Activated T-cell treated with anti-CD3 and anti-CD28 coated beads, Interleukin-2, amount 50 U/mL, for 24 hours (primary cell): Measurements from ENCODE around the gene SCUBE2.
"Not testable (repeated sequence)": the region's sequence is repeated elsewhere in the genome, so short reads cannot be mapped to it uniquely, and the experiment has no call there.

ENCODE experiments used
- DNase-seq: peaks from one replicate; pipeline ENCODE4 v3.0.0-alpha.2; 2020
- H3K27ac Mint-ChIP-seq: 2 replicates; pipeline ENCODE4 v1.8.0; 2020; ENCODE audit warnings: mild to moderate bottlenecking, mixed read lengths
- H3K27me3 Mint-ChIP-seq: 2 replicates; pipeline ENCODE4 v1.8.0; 2020; ENCODE audit warnings: mixed read lengths
- H3K36me3 Mint-ChIP-seq: 2 replicates; pipeline ENCODE4 v1.8.0; 2020; ENCODE audit warnings: low read depth, mixed read lengths
- H3K4me1 Mint-ChIP-seq: 2 replicates; pipeline ENCODE4 v1.8.0; 2020; ENCODE audit warnings: low read depth, mixed read lengths
- H3K4me3 Mint-ChIP-seq: 2 replicates; pipeline ENCODE4 v1.8.0; 2020; ENCODE audit warnings: mild to moderate bottlenecking, moderate library complexity, mixed read lengths
- H3K9me3 Mint-ChIP-seq: 2 replicates; pipeline ENCODE4 v1.8.0; 2020; ENCODE audit warnings: mixed read lengths

Gene SCUBE2

DNA sequence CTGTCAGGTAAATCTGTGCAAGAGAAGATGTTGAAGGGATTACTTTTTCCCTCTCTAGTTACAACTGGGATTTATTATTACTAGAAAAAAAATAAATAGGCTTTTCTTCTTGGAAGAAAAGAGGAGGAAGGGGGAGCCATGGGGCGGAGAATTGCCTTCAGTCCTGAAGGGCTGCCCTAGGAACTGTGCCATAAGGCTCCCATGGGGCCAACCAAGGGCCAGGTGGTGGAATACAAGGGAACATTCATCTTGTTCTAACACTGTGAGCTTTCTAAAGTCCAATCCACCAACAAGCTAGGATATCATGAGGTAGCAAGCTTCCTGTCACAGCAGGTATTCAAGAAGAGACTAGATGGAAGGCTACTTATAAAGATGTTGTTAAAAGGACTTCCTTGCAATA is 62.8 kb downstream of the SCUBE2 start:
- H3K27me3 Mint-ChIP-seq, result peaks cover 5% of the 10 kb centered on the region
- no peaks in the 10 kb centered on the region for H3K4me1 Mint-ChIP-seq
- H3K36me3 Mint-ChIP-seq, result no peaks in the 10 kb centered on the region
- no peak overlapping the region for H3K27ac Mint-ChIP-seq
- no peak for DNase-seq
- no peak overlapping the region for H3K4me3 Mint-ChIP-seq
- H3K9me3 Mint-ChIP-seq, result no peaks in the 10 kb centered on the region

DNA sequence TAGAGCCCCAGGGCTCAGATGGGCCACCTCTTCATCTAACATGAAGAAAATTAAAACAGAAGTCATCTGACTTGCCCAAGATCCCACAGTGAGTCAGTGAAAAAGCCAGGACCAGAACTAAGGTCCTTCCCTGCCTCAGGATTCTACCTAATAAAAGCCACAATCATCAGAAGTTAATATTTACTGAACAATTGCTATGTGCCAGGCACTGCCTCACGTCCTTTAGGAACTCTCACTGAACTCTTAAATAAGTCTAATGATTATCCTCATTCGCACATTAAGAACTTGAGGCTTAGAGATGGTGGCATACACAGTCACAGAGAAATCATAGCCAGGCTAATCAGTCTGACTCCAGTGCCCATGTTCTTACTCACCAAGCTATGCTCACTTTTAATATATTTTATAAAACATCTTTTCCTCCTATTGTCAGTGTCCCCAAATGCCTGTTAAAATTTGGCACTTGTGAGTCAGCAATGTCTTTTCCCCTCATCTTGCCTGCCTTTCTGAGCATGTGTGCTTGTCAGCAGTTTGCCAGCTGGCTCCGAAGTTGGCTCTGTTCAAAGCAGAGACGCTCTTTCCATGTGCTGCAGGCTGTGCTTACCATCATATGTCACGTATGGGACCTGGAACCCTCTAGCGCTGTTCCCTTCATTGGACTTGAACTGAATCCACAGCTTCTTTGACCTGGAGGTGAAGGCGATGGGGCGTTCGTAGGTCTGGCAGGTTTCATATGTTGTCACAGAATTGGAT is 66.1 kb downstream of the SCUBE2 start:
- no peak for DNase-seq
- no peaks in the 10 kb centered on the region for H3K36me3 Mint-ChIP-seq
- H3K9me3 Mint-ChIP-seq, result no peaks in the 10 kb centered on the region
- H3K27ac Mint-ChIP-seq, result no peak overlapping the region
- H3K27me3 Mint-ChIP-seq, result peaks cover 13% of the 10 kb centered on the region
- no peak overlapping the region for H3K4me3 Mint-ChIP-seq
- H3K4me1 Mint-ChIP-seq, result no peaks in the 10 kb centered on the region

DNA sequence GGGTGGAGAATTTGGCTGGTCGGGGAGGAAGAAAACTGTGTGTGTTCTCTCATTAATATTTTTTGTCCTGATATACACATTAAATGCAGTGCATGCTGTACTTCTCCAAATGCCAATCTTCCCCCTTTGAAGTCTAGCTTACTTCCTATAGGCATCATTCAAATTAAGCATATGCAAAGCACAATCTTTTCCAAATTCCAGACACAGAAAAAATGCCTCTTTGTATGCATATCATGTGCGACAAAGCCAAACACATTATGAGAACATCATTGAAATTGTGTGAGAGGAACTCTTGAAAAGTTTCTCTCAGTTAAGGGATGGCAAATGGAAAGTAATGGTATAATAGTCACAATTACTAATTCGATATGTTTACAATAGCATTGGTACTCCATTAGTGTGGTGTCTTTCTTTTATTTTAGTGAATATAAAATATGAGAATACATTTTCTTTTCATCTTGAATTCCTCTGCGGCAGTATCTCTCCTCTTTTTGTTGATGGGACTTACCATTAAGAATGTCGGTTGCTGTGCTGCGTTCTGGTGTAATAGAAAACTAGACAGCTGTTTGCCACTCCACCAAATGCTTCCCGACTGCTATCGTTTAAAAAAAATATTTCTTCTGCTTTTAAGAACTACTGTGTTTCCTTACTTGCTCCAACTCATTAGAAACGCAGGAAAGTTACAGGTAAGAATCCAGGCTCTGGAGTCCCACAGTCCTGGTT is 68.3 kb downstream of the SCUBE2 start:
- peaks cover 13% of the 10 kb centered on the region for H3K27me3 Mint-ChIP-seq
- no peaks in the 10 kb centered on the region for H3K36me3 Mint-ChIP-seq
- H3K4me3 Mint-ChIP-seq, result no peak overlapping the region
- H3K27ac Mint-ChIP-seq, result no peak overlapping the region
- DNase-seq, result no peak
- no peaks in the 10 kb centered on the region for H3K4me1 Mint-ChIP-seq
- no peaks in the 10 kb centered on the region for H3K9me3 Mint-ChIP-seq

DNA sequence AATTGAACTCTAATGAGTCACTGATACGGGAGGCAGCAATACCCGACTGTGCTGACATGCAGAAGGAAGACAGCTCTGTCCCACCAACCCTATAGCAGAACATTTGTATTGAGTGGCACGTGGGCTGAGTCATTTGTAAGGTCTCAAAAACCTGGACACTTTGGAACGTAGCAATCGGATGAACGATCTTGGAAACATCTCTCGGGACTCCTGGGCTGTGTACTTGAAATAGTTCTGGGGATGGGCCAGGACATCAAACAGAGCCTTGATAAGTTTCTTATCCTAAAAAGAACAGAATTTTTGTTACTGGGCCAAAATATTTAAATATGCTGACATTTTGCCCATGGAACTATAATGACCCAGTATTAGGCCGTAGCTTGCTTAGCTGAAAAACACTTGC is 70.5 kb downstream of the SCUBE2 start:
- no peak overlapping the region for H3K27ac Mint-ChIP-seq
- H3K36me3 Mint-ChIP-seq, result no peaks in the 10 kb centered on the region
- DNase-seq, result no peak
- peaks cover 13% of the 10 kb centered on the region for H3K27me3 Mint-ChIP-seq
- H3K4me1 Mint-ChIP-seq, result peaks cover 14% of the 10 kb centered on the region
- H3K9me3 Mint-ChIP-seq, result no peaks in the 10 kb centered on the region
- no peak overlapping the region for H3K4me3 Mint-ChIP-seq

DNA sequence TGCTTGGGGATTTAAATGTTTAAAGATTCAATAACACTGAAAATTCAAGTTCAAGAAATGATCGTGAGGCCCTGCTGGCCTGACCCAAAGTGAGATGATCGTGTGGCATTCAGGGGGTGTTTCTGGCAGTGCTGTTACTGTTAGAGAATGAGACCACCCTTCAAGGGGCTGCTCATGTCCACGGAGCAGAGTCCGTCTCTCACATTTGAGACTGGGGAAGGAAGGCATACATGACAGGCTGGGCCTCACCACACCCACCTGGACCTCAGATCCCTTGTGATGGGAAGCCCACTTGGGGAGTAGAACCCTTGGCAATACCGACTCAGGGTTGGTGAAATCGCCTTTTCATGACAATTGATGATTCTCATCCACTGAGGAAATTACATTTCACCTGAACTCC is 71.5 kb downstream of the SCUBE2 start:
- Mint-ChIP-seq H3K4me1 (peaks cover 15% of the 10 kb centered on the region), H3K27ac (no peak overlapping the region), H3K9me3 (no peaks in the 10 kb centered on the region), H3K27me3 (peaks cover 13% of the 10 kb centered on the region), H3K4me3 (no peak overlapping the region), H3K36me3 (no peaks in the 10 kb centered on the region)
- DNase-seq, result no peak

DNA sequence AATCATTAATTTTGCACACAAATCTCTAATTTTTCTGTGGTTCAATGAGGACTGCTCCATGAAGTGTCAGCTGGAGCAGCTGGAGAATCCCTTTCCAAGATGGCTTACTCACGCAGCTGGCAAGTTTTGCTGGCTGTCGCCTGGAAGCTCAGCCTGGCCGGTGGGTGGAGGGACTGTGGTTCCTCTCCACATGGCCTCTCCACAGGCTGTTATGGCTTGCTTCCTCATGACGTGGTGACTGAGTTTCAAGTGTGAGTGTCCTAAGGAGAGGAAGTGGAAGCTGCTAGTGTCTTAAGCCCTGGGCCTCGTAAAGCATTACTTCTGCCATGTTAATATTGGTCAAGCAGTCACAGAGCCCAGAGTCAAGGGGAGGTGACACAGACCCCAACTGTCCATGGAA is 73.6 kb downstream of the SCUBE2 start:
- H3K9me3 Mint-ChIP-seq, result no peaks in the 10 kb centered on the region
- no peaks in the 10 kb centered on the region for H3K36me3 Mint-ChIP-seq
- H3K4me1 Mint-ChIP-seq, result peaks cover 15% of the 10 kb centered on the region
- no peak overlapping the region for H3K27ac Mint-ChIP-seq
- no peak overlapping the region for H3K4me3 Mint-ChIP-seq
- DNase-seq, result no peak
- H3K27me3 Mint-ChIP-seq, result peaks cover 6% of the 10 kb centered on the region

DNA sequence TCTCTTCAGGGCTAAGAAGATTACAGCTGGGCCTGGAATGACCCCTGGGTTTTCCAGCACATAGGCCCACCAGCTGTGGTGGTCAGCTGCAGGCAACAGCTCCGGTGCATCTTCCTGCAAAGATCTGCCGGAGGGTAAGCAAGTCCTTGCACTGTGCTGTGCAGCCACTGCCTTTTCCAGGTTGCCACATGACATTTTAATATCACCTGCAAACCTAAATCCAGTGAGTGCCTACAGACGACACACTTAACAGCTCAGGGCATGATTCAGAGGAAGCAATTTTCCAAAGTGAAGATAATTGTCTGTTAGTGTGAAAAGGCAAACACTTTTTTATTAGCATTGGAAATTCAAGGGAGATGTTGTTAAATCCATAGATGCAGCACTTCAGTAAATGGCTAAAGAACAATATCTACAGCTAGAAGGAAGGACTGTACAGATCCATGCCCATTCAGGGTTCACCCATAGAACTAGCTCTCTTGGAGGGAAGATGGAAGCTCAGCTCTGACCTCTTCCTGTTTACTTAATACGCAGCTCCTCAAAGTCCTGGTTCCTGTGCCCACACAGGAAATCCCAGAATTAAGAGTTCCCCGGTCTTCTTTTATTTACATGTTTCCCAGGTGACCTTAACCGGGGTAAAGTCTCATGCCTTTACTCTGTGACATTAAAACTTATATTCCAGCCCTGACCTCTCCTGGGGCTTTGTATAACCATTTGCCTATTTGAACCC is 74.3 kb downstream of the SCUBE2 start:
- H3K27ac Mint-ChIP-seq, result no peak overlapping the region
- H3K4me3 Mint-ChIP-seq, result no peak overlapping the region
- H3K27me3 Mint-ChIP-seq, result peaks cover 2% of the 10 kb centered on the region

DNA sequence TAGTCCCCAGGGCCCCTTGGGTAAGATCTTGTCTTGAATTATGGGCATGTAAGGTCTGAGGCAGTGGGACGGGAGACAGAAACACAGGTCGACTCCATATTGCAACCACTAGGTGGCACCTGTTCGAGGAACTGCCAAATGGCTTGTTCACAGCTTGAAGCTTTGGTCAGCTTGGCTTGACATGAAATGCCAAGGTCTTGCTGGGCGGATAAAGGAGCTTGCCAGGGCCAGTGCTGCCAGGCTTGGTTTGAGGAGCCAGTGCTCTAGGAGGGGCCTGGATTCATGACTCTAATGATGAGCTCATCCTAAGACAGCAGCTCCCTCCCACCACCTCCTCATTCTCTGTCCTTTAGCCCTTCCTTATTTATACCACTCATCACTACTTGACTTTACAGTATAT is 75.7 kb downstream of the SCUBE2 start:
- Mint-ChIP-seq H3K4me3 (no peak overlapping the region), H3K27ac (no peak overlapping the region), H3K9me3 (no peaks in the 10 kb centered on the region), H3K4me1 (peaks cover 15% of the 10 kb centered on the region), H3K36me3 (no peaks in the 10 kb centered on the region), H3K27me3 (no peaks in the 10 kb centered on the region)
- peak; percentile 61 for DNase-seq

More for the DNA sequence above, 74.3 kb downstream of the SCUBE2 start:
- no peak for DNase-seq
- peaks cover 15% of the 10 kb centered on the region for H3K4me1 Mint-ChIP-seq
- H3K9me3 Mint-ChIP-seq, result no peaks in the 10 kb centered on the region
- H3K36me3 Mint-ChIP-seq, result no peaks in the 10 kb centered on the region

DNA sequence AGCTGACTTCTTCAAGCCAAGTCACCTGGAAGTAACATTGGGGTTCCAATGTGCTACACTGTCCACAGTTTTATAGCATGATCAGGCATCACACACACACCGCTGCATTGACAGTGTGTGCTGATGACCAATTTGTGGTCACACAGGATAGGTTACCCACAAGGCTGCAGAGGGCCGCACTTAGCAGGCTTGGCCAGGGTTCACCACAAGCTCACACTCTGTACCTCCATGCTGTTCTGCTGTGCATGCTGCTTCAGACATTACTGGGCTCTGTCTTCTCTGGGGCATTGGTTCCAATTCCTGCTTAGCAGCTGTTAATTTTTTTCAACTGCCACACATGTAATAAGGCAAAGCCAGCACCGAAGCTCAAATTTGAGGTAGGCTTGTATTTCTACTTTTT is 76.6 kb downstream of the SCUBE2 start:
- H3K9me3 Mint-ChIP-seq, result no peaks in the 10 kb centered on the region
- H3K4me1 Mint-ChIP-seq, result peaks cover 15% of the 10 kb centered on the region
- DNase-seq, result no peak
- H3K27ac Mint-ChIP-seq, result no peak overlapping the region
- H3K4me3 Mint-ChIP-seq, result no peak overlapping the region
- H3K27me3 Mint-ChIP-seq, result no peaks in the 10 kb centered on the region
- no peaks in the 10 kb centered on the region for H3K36me3 Mint-ChIP-seq

DNA sequence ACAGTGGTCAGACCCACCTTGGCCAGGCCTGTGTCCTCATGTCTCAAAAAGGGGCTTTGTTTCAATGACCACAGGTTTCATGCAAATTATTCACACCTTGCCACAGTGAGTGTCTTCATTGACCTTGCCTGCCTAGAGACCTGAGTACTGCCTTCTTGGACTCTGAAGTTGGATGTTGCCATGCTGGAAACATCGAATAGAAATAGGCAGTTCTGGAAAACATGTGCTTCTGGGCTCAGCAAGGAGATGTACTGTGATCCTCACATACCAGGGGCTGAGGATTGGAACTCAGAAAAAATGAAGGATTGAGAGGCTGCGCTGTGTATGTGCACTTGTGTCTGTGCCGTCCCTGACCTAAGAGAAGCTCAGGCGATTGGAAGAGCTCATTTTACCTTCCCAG is 78.0 kb downstream of the SCUBE2 start:
- no peaks in the 10 kb centered on the region for H3K27me3 Mint-ChIP-seq
- H3K4me3 Mint-ChIP-seq, result no peak overlapping the region
- no peaks in the 10 kb centered on the region for H3K9me3 Mint-ChIP-seq
- H3K36me3 Mint-ChIP-seq, result no peaks in the 10 kb centered on the region
- H3K4me1 Mint-ChIP-seq, result peaks cover 15% of the 10 kb centered on the region
- H3K27ac Mint-ChIP-seq, result no peak overlapping the region
- no peak for DNase-seq

DNA sequence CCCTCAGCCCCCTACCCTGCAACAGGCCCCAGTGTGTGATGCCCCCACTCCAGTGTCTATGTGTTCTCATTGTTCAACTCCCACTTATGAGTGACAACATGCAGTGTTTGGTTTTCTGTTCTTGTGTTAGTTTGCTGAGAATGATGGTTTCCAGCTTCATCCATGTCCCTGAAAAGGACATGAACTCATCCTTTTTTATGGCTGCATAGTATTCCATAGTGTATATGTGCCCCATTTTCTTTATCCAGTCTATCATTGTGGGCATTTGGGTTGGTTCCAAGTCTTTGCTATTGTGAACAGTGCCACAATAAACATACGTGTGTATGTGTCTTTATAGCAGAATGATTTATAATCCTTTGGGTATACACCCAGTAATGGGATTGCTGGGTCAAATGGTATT is 81.9 kb downstream of the SCUBE2 start:
- H3K27ac Mint-ChIP-seq, H3K4me1 Mint-ChIP-seq: not testable (repeated sequence)
- H3K27me3 Mint-ChIP-seq, result peaks cover 19% of the 10 kb centered on the region

DNA sequence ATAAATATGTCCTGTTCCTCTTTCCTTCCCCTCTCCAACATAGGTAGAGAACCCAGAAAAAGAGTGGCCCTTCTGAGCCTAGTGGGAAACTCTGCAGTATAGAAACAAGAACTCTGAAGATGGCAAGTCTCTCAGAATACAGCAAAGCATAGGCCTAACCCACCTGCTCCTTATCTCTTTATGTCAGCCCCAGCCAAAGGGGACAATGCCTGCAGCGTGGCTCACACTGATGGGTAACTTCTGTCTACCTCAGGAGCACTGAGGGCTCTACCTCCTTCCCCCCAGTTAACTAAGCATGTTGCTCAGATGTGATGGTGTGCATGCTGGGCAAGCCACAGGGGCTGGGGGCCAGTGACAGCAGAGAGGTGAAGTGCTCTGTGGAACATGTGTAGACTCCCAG is 82.7 kb downstream of the SCUBE2 start:
- peaks cover 19% of the 10 kb centered on the region for H3K27me3 Mint-ChIP-seq
- DNase-seq, result no peak
- peaks cover 5% of the 10 kb centered on the region for H3K4me1 Mint-ChIP-seq
- H3K27ac Mint-ChIP-seq, result no peak overlapping the region
- no peaks in the 10 kb centered on the region for H3K9me3 Mint-ChIP-seq
- H3K4me3 Mint-ChIP-seq, result no peak overlapping the region
- no peaks in the 10 kb centered on the region for H3K36me3 Mint-ChIP-seq

More for the DNA sequence above, 81.9 kb downstream of the SCUBE2 start:
- DNase-seq, H3K36me3 Mint-ChIP-seq, H3K4me3 Mint-ChIP-seq, H3K9me3 Mint-ChIP-seq: not testable (repeated sequence)

DNA sequence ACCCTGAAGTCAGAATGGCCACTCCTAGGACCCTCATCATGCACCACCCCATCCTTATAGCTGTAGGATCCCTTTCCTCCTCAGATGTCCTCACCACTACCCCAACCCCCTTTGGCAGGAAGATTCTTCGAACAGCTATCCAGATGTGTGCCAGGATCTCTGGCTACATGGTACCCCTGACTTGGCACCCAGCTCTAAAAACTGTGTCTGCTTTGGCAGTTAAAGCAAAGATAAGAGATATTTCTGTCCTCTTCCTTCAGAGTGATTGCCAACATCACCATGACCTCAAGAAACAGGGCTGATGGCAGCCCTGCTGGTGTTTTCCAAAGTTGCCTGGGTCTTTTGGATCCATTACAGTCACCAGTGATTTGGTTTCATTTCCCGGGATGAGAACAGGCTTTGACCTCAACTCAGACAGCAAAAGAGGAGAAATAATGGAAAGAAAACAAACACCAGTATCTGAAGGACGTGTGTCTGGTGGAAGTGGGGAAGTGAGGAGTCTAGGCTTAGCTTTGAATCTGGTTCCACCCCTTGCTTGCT is 83.3 kb downstream of the SCUBE2 start:
- Mint-ChIP-seq H3K9me3 (no peaks in the 10 kb centered on the region), H3K27ac (no peak overlapping the region), H3K4me1 (peaks cover 9% of the 10 kb centered on the region), H3K27me3 (peaks cover 23% of the 10 kb centered on the region), H3K4me3 (no peak overlapping the region), H3K36me3 (no peaks in the 10 kb centered on the region)
- DNase-seq, result no peak

DNA sequence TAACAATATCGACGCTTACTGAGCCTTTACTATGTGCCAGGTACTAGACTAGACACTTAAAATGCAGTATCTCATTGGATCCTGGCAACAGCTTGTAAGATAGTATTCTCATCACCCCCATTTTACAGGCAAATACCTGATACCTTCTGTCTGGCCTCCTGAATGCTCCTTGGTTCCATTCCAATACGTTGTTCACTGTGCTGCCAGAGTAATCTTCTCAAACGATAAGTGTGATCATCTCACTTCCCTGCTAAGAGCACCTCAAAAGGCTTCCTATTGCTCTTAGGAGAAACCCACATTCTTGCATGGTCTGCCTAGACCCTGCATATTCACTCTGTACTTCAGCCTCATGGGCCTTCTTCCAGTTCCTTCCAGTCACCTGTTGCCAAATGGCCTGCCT is 86.3 kb downstream of the SCUBE2 start:
- no peaks in the 10 kb centered on the region for H3K9me3 Mint-ChIP-seq
- peak overlapping the region; percentile 35 for H3K27ac Mint-ChIP-seq
- H3K4me3 Mint-ChIP-seq, result peak overlapping the region; percentile 18
- DNase-seq, result no peak
- peaks cover 27% of the 10 kb centered on the region for H3K4me1 Mint-ChIP-seq
- peaks cover 40% of the 10 kb centered on the region for H3K27me3 Mint-ChIP-seq
- H3K36me3 Mint-ChIP-seq, result no peaks in the 10 kb centered on the region
